Endothelial cell of umbilical vein (primary cell): ENCODE results near the gene GTF3C5. TPM values are rescaled to one million over a fixed set of nuclear protein-coding genes. Genes with fewer than 3 reads are reported as not detected.

Experiments
- BruUV-seq: library from RNA; stranded (reverse); fragments of 400-500 nt; replicated peaks from 2 replicates; lab custom pipeline; 2021; lab: Mats Ljungman, UMichigan
- CTCF ChIA-PET: fragments of 300-600, 350-600 bp; sonication (Branson Sonifier 250); formaldehyde crosslinking; loops from one replicate; lab custom pipeline; 2021; ENCODE audit warnings: antibody characterized with exemption, inconsistent platforms; lab: Charles Lee
- POLR2A ChIA-PET: fragments of 300-600, 350-600 bp; sonication (Branson Sonifier 250); formaldehyde crosslinking; loops from one replicate; lab custom pipeline; 2021; ENCODE audit warnings: antibody characterized with exemption, inconsistent platforms; lab: Charles Lee
- DNase-seq: peaks from one replicate; pipeline ENCODE4 v3.0.0-alpha.2; 2011; ENCODE audit warnings: low read depth, low spot score
- FAIRE-seq: peaks from 2 replicates; lab custom pipeline; 2011; peaks lifted over from hg19 to GRCh38; lab: Jason Lieb, UNC
- H2AFZ ChIP-seq: 2 replicates; pipeline ENCODE4 v1.6.0; 2012; ENCODE audit warnings: low read depth, low read length, control low read depth, inconsistent platforms
- H3K27ac ChIP-seq: 2 replicates; pipeline ENCODE4 v1.5.1; 2011; ENCODE audit warnings: low read depth, mild to moderate bottlenecking, control low read depth, low read length, moderate library complexity; ENCODE audit not compliant: insufficient read depth
- H3K27me3 ChIP-seq, 2 experiments: 2 replicates each; pipeline versions ENCODE4 v1.6.0 to v1.6.1; 2011; ENCODE audit warnings: low read length in 2 of 2, mixed read lengths in 1 of 2; ENCODE audit not compliant: control insufficient read depth in 2 of 2, insufficient read depth in 2 of 2
- H3K36me3 ChIP-seq, 2 experiments: 2 replicates in 1 of 2; 3 replicates in 1 of 2; pipeline ENCODE4 v1.5.1; 2011; ENCODE audit warnings: low read length in 2 of 2, mild to moderate bottlenecking in 1 of 2, moderate library complexity in 1 of 2; ENCODE audit not compliant: control insufficient read depth in 2 of 2, insufficient read depth in 2 of 2; ENCODE audit errors: extremely low read depth in 1 of 2
- H3K4me1 ChIP-seq: 3 replicates; pipeline ENCODE4 v1.5.1; 2011; ENCODE audit warnings: mild to moderate bottlenecking, low read length; ENCODE audit not compliant: control insufficient read depth, insufficient read depth; ENCODE audit errors: extremely low read depth
- H3K4me2 ChIP-seq: 2 replicates; pipeline ENCODE4 v1.6.1; 2011; ENCODE audit warnings: low read length, control low read depth, mixed read lengths; ENCODE audit not compliant: insufficient read depth
- H3K4me3 ChIP-seq, 3 experiments: fragments of 200-600 bp in 1 of 3; sonication (generic), shearing (Covaris generic) in 1 of 3; replicated peaks in 1 of 3; 2 replicates each; pipeline ENCODE4 v1.5.1; 2011 to 2016; ENCODE audit warnings: control low read depth in 3 of 3, low read length in 3 of 3, mild to moderate bottlenecking in 2 of 3, inconsistent platforms in 1 of 3, low read depth in 1 of 3, moderate library complexity in 1 of 3; ENCODE audit not compliant: insufficient read depth in 1 of 3
- H3K79me2 ChIP-seq: 2 replicates; pipeline ENCODE4 v1.6.0; 2012; ENCODE audit warnings: low read length, inconsistent platforms; ENCODE audit not compliant: control insufficient read depth, insufficient read depth
- H3K9ac ChIP-seq: replicated peaks from 2 replicates; pipeline ENCODE3; 2011; ENCODE audit warnings: low read length, control low read depth; ENCODE audit not compliant: insufficient read depth; ENCODE audit errors: extremely low read depth
- H3K9me1 ChIP-seq: replicated peaks from 3 replicates; pipeline ENCODE4 v1.6.0; 2011; ENCODE audit warnings: mild to moderate bottlenecking, low read length; ENCODE audit not compliant: control insufficient read depth, insufficient read depth; ENCODE audit errors: extremely low read depth
- H3K9me3 ChIP-seq: replicated peaks from 2 replicates; pipeline ENCODE4 v1.5.1; 2012; ENCODE audit warnings: low read length, inconsistent platforms; ENCODE audit not compliant: control insufficient read depth, insufficient read depth
- H4K20me1 ChIP-seq: replicated peaks from 2 replicates; pipeline ENCODE3; 2011; ENCODE audit warnings: mild to moderate bottlenecking, low read length; ENCODE audit not compliant: control insufficient read depth, insufficient read depth; ENCODE audit errors: extremely low read depth
- EZH2 ChIP-seq: IDR thresholded peaks from 2 replicates; pipeline ENCODE4 v1.6.1; 2012; ENCODE audit warnings: borderline replicate concordance, low read depth, mild to moderate bottlenecking, moderate library complexity, low read length, inconsistent platforms; ENCODE audit not compliant: severe bottlenecking
- FOS ChIP-seq: IDR thresholded peaks from 2 replicates; pipeline ENCODE4 v1.6.1; 2011; ENCODE audit warnings: mild to moderate bottlenecking, low read length, moderate library complexity, borderline replicate concordance; ENCODE audit not compliant: insufficient read depth
- GATA2 ChIP-seq: IDR thresholded peaks from 2 replicates; pipeline ENCODE4 v1.7.0; 2011; ENCODE audit warnings: low read depth, mild to moderate bottlenecking, moderate library complexity, mixed read lengths, low read length; ENCODE audit not compliant: insufficient read length, insufficient read depth
- JUN ChIP-seq: IDR thresholded peaks from 2 replicates; pipeline ENCODE4 v1.6.1; 2011; ENCODE audit warnings: borderline replicate concordance, low read depth; ENCODE audit not compliant: insufficient read length, insufficient read depth
- MYC ChIP-seq: IDR thresholded peaks from one replicate; pipeline ENCODE4 v1.6.1; 2011; ENCODE audit warnings: mild to moderate bottlenecking, low read depth, low read length
- POLR2A ChIP-seq: IDR thresholded peaks from 2 replicates; pipeline ENCODE4 v1.6.1; 2012; ENCODE audit warnings: low read depth, mild to moderate bottlenecking, control low read depth, low read length
- POLR2AphosphoS5 ChIP-seq: IDR thresholded peaks from 2 replicates; pipeline ENCODE4 v1.6.1; 2012; ENCODE audit warnings: low read depth, mild to moderate bottlenecking, control low read depth, low read length, moderate library complexity; ENCODE audit not compliant: insufficient read depth
- dilution Hi-C: fragments of 300-500 bp; cut with MboI; formaldehyde crosslinking; loops from one replicate; pipeline ENCODE4 v1.15.0; 2019; ENCODE audit warnings: low sequenced_read_pairs; ENCODE audit not compliant: extremely low pct_ligation_motif_present
- intact Hi-C: fragments of 100-400 bp; cut with micrococcal nuclease; formaldehyde crosslinking; loops from one replicate; pipeline ENCODE4 v1.10.0; 2022
- polyA plus RNA-seq, 4 experiments: library from polyadenylated mRNA; depleted of rRNA in 3 of 4; stranded (reverse) in 3 of 4; unstranded in 1 of 4; fragments of >200 nt; gene quantifications; 2 replicates each; pipeline versions ENCODE4 v1.2.1 to v1.2.3, GENCODE V29; 2011 to 2012; ENCODE audit warnings: missing spikeins in 1 of 4
- total RNA-seq: library from RNA; stranded (reverse); gene quantifications from 2 replicates; pipeline ENCODE4 v1.2.3, GENCODE V29; 2021
- TF ChIP-seq, protein P1 (sequence below), 2 donors: IDR thresholded peaks; 1 replicate in 1 of 2; 2 replicates in 1 of 2; pipeline ENCODE4 v1.5.1; 2011; ENCODE audit warnings: low read length in 2 of 2, mild to moderate bottlenecking in 2 of 2, moderate library complexity in 2 of 2, control low read depth in 1 of 2, inconsistent platforms in 1 of 2, low read depth in 1 of 2; ENCODE audit not compliant: insufficient read depth in 1 of 2; ENCODE audit errors: extremely low read depth in 1 of 2
- TF ChIP-seq, protein P2 (sequence below): IDR thresholded peaks from 2 replicates; pipeline ENCODE4 v1.6.1; 2011; ENCODE audit not compliant: insufficient read depth, insufficient read length

GTF3C5 gene
- total and polyA plus RNA-seq, 2 donors (not counting 3 experiments of a cell fraction or from before 2014, with no cell fraction given), result 65.6 to 73.8 TPM

DNA sequence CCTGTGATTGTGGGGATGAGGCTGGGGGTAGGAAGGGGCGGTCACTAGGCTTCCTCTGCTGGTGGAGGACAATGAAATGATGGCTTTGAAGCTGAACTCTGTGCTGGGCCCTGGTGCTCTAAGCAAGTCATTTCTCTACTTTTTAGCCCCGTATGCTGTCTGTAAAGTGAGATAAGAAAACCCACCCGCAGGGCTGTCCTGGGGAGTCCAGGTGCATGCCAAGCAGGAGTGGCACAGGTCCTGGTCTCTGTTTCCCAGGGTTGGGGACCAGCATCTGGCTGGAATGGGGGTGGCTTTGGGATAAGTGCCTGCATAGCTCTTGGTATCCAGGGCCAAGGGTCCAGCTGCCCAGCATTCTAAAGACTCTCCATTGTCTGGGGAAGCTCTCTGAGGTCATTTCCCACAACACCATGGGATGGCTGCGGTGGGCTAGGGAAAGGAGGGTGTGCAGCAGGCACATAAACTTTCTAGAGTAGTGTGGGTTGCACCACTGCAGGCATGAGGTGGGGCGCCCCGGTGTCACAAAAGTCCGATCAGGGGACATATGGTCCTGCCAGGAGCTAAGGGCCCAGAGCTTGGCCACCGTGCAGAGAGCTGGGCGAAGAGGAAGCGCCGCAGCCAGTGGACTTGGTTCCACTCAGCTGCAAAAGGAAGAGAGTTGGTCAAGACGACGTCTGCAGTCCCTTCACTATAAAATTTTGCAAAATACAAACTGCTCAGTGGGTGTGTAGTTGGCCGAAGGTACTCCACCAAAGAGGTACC, 25.6 kb upstream of the GTF3C5 start:
- POLR2A ChIA-PET, result no interaction called here
- CTCF ChIA-PET, result interaction anchor here (1.4 to 2.9 kb wide), 3 partner anchors 17 to 27 kb away, joined by 3 to 16 read pairs (median 4); partner anchors contain the start of gene GFI1B
- Histone ChIP-seq H3K79me2 (no peaks in the 10 kb centered on the region), H3K27ac (no peak overlapping the region), H3K9me1 (no peaks in the 10 kb centered on the region), H3K4me2 (no peak overlapping the region), H4K20me1 (no peaks in the 10 kb centered on the region), H3K9me3 (no peaks in the 10 kb centered on the region), H3K4me1 (no peaks in the 10 kb centered on the region), H2AFZ (no peak overlapping the region), H3K27me3 (peaks cover 5 to 6% of the 10 kb centered on the region in 2 experiments), H3K4me3 (no peak overlapping the region), H3K9ac (no peak overlapping the region), H3K36me3 (no peaks in the 10 kb centered on the region)
- BruUV-seq, result no TSS peak
- DNase-seq, result no peak
- FAIRE-seq, result no peak
- dilution Hi-C loops (no loop called here), intact Hi-C loops (no loop called here)
- TF ChIP-seq EZH2 (no peak), FOS (no peak), MYC (no peak), POLR2AphosphoS5 (no peak), JUN (no peak), GATA2 (no peak), POLR2A (no peak)
- TF ChIP-seq, protein P1, sequence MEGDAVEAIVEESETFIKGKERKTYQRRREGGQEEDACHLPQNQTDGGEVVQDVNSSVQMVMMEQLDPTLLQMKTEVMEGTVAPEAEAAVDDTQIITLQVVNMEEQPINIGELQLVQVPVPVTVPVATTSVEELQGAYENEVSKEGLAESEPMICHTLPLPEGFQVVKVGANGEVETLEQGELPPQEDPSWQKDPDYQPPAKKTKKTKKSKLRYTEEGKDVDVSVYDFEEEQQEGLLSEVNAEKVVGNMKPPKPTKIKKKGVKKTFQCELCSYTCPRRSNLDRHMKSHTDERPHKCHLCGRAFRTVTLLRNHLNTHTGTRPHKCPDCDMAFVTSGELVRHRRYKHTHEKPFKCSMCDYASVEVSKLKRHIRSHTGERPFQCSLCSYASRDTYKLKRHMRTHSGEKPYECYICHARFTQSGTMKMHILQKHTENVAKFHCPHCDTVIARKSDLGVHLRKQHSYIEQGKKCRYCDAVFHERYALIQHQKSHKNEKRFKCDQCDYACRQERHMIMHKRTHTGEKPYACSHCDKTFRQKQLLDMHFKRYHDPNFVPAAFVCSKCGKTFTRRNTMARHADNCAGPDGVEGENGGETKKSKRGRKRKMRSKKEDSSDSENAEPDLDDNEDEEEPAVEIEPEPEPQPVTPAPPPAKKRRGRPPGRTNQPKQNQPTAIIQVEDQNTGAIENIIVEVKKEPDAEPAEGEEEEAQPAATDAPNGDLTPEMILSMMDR (IDR thresholded peaks at IDR 0.05; ENCODE audit: extremely low read depth in 1 of 2, insufficient read depth in 1 of 2, low read depth in 1 of 2, low read length in 2 of 2), result no peak
- TF ChIP-seq, protein P2, sequence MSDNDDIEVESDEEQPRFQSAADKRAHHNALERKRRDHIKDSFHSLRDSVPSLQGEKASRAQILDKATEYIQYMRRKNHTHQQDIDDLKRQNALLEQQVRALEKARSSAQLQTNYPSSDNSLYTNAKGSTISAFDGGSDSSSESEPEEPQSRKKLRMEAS, result no peak
